ENCODE measurements around the gene GP5. TPM values are rescaled to one million over a fixed set of nuclear protein-coding genes. Genes with fewer than 3 reads are reported as not detected.

GP5 gene
- total and polyA plus RNA-seq, 2 of the 13 experiments (the other 11 are each of a cell fraction or from before 2014, with no cell fraction given) = not detected

GRCh38 chr3:194351952-194352536 lies 47.0 kb downstream of the GP5 start:
- Histone ChIP-seq H4K20me1 (ENCODE audit: insufficient read depth, low read length) (no peaks in the 10 kb centered on the region), H3K4me1 (ENCODE audit: insufficient read depth, low read length) (peaks cover 24% of the 10 kb centered on the region), H2AFZ (ENCODE audit: low read length) (peak overlapping the region; percentile 22), H3K9me3 (ENCODE audit: low read length) (no peaks in the 10 kb centered on the region), H3K27ac (ENCODE audit: extremely low read length, insufficient read depth, low read length) (no peak overlapping the region), H3K4me2 (ENCODE audit: low read depth, low read length) (peak overlapping the region; percentile 92), H3K36me3 (replicated peaks in 1 of 2; ENCODE audit: control insufficient read depth in 1 of 2, insufficient read depth in 2 of 2, low read length in 2 of 2) (no peaks in the 10 kb centered on the region), H3K4me3 (replicated peaks in 1 of 3; ENCODE audit: insufficient read depth in 1 of 3, low read depth in 2 of 3, low read length in 3 of 3) (peak overlapping the region in 1 of 3 experiments; percentile 86; a peak in 2 of 6 replicates), H3K27me3 (ENCODE audit: control insufficient read depth in 1 of 2, insufficient read depth in 2 of 2, low read length in 2 of 2) (no peaks in the 10 kb centered on the region), H3K79me2 (ENCODE audit: insufficient read depth, low read length) (no peaks in the 10 kb centered on the region), H3K9ac (ENCODE audit: insufficient read depth, low read depth, low read length) (peak overlapping the region; percentile 89; the same call in 1 of the 2 replicates)
- intact Hi-C loops (cut with micrococcal nuclease; ENCODE audit: unreplicated experiment) (loop anchor here (5.0 kb wide), 1 partner anchor 45 kb away; the partner anchor contains the start of gene GP5), in situ Hi-C loops (cut with HindIII; ENCODE audit: extremely low pct_ligation_motif_present, low pct_unique_long_range_greater_than_20kb) (no loop called here)
- POLR2A ChIA-PET = interaction anchor here (0.6 to 2.1 kb wide), 5 partner anchors 8 to 231 kb away, joined by 3 to 10 read pairs (median 5); no protein-coding TSS in a partner anchor
- no peak for ATAC-seq
- WGBS (ENCODE audit: low lambda C conversion rate) = 96% methylated on average over 14 of the region's 14 CpGs
- no TSS peak for BruUV-seq (replicated peaks)
- TF ChIP-seq XBP1 (CRISPR knock-in tag; IDR thresholded peaks at IDR 0.05) (no peak), HOXA7 (CRISPR knock-in tag; IDR thresholded peaks at IDR 0.05) (0 out of 2 replicates have a peak, but pooled peaks have one; percentile 51), JUNB (CRISPR knock-in tag; IDR thresholded peaks at IDR 0.05; ENCODE audit: borderline replicate concordance) (0 out of 2 replicates have a peak, but pooled peaks have one; percentile 7), HNRNPL (IDR thresholded peaks at IDR 0.05; ENCODE audit: low read depth, low read length) (0 out of 2 replicates have a peak, but pooled peaks have one; percentile 38), PRDM4 (CRISPR knock-in tag; IDR thresholded peaks at IDR 0.05; ENCODE audit: borderline replicate concordance) (no peak)
- peak; percentile 12 for FAIRE-seq
- DNase-seq (ENCODE audit: low spot score) = no peak
- CTCF ChIA-PET (ENCODE audit: low intra/inter-chr PET ratio, low total read pairs) = no interaction called here
